ENCODE measurements around the gene THSD4. TPM values are rescaled to one million over a fixed set of nuclear protein-coding genes. Genes with fewer than 3 reads are reported as not detected.

The THSD4 gene
- total and polyA plus RNA-seq, 2 of the 8 experiments (the other 6 are each of a cell fraction or from before 2014, with no cell fraction given): 2.5 to 6.2 TPM

DNA sequence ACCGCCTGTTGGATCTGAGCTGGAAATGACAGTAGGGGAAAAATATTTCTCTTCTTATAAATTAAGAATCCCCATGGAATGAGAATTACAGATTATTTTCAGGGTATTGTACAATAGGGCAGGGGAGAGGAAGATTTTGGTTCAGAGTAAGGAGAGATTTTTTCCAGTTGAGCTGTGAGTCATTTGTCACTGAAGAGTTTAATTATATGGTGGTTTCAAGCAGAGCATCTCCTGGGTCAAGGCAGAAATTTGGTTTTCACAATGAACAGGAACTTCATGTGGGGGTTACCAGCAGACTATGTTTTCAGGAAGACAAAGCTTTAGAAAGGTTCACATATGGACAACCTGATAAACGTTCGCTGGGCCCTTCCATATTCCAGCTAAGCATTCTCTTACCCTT, 512.3 kb downstream of the THSD4 start (continued):
- TF ChIP-seq CHD7 (IDR thresholded peaks at IDR 0.05; ENCODE audit: insufficient replicate concordance, low read length): no peak
- no peak for TF ChIP-seq EP300 (IDR thresholded peaks at IDR 0.05; ENCODE audit: borderline replicate concordance in 1 of 2, low read depth in 2 of 2, low read length in 2 of 2)
- no peak for TF ChIP-seq PHF8 (conservative IDR thresholded peaks at IDR 0.05; ENCODE audit: low read depth, low read length)
- no peak for TF ChIP-seq GABPA (IDR thresholded peaks at IDR 0.05; ENCODE audit: borderline replicate concordance, insufficient read depth, low read length)
- no peak for TF ChIP-seq MAFK (IDR thresholded peaks at IDR 0.05; ENCODE audit: low read depth, low read length)
- TF ChIP-seq CHD2 (IDR thresholded peaks at IDR 0.05; ENCODE audit: low read length): no peak
- TF ChIP-seq GTF2F1 (IDR thresholded peaks at IDR 0.05; ENCODE audit: borderline replicate concordance, low read depth, low read length): no peak
- TF ChIP-seq SP4 (IDR thresholded peaks at IDR 0.05; ENCODE audit: low read length): no peak
- TF ChIP-seq SAP30 (IDR thresholded peaks at IDR 0.05; ENCODE audit: insufficient read depth, insufficient replicate concordance, low read length): no peak
- no peak for TF ChIP-seq JUN (IDR thresholded peaks at IDR 0.05; ENCODE audit: low read depth, low read length)

Measured in H1 (cell line).